Upper lobe of left lung (tissue), 4 donors: ENCODE results near the gene ARHGAP24.

Source experiments
- CTCF ChIP-seq, 6 experiments: fragments of 450-650 bp in 4 of 6; fragments of 200-600 bp in 2 of 6; sonication (generic) in 2 of 6; IDR thresholded peaks; one replicate each; pipeline ENCODE4 v1.5.1; 2016 to 2019; ENCODE audit warnings: antibody characterized with exemption in 6 of 6
- POLR2A ChIP-seq, 4 donors: fragments of 450-650 bp; IDR thresholded peaks; one replicate each; pipeline ENCODE4 v1.5.1; 2016 to 2017; ENCODE audit warnings: antibody characterized with exemption in 4 of 4, mild to moderate bottlenecking in 2 of 4
- POLR2AphosphoS5 ChIP-seq, 2 donors: sonication (generic); formaldehyde crosslinking; IDR thresholded peaks; one replicate each; pipeline ENCODE4 v1.5.1; 2017; ENCODE audit warnings: antibody characterized with exemption in 2 of 2

DNA sequence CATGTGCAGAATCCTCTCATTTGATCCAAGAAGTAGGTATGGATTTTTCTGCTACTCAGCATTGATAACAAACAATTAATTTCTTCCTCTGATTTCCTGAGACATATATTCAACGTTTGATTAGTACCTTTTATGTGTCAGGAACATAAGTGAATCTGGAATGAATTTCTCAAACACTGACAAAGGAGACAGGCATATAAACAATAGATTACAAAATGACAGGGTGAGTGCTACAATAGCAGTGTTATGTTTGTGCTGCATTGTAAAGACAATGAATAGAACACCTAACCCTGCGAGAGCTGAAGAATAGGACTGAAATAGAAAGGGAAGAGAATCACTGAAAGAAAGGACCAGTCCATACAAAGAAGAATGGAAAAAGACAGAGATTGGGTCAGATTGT, 52.9 kb downstream of the ARHGAP24 start:
- no peak for TF ChIP-seq POLR2A (IDR thresholded peaks at IDR 0.05)
- no peak for TF ChIP-seq CTCF (IDR thresholded peaks at IDR 0.05)
- TF ChIP-seq POLR2AphosphoS5 (IDR thresholded peaks at IDR 0.05) = no peak
